ENCODE results near the gene MED15. TPM values are rescaled to one million over a fixed set of nuclear protein-coding genes. Genes with fewer than 3 reads are reported as not detected.
A peak's percentile ranks its signal among the peaks of the same experiment; 100 is the strongest.
"Not testable (repeated sequence)": the region's sequence is repeated elsewhere in the genome, so short reads cannot be mapped to it uniquely, and the experiment has no call there.

MED15 gene
- total RNA-seq, 1 donor from 2014 or later = 111 TPM

GRCh38 chr22:20533095-20533878 lies 25.9 kb downstream of the MED15 start:
- Mint-ChIP-seq H3K4me3 (ENCODE audit: unreplicated experiment) (no peak overlapping the region), H3K36me3 (ENCODE audit: low read depth) (peaks cover 5% of the 10 kb centered on the region)

GRCh38 chr22:20533879-20534265 lies 26.5 kb downstream of the MED15 start:
- peaks cover 5% of the 10 kb centered on the region for H3K36me3 Mint-ChIP-seq (ENCODE audit: low read depth)
- H3K27me3 Mint-ChIP-seq (ENCODE audit: low read depth) = no peaks in the 10 kb centered on the region
- H3K9me3 Mint-ChIP-seq (ENCODE audit: low read depth) = no peaks in the 10 kb centered on the region
- peak overlapping the region; percentile 98 for H3K27ac Mint-ChIP-seq (ENCODE audit: unreplicated experiment)
- H3K4me1 Mint-ChIP-seq (ENCODE audit: low read depth) = peaks cover 68% of the 10 kb centered on the region
- H3K4me3 Mint-ChIP-seq (ENCODE audit: unreplicated experiment) = no peak overlapping the region
- no peak for TF ChIP-seq CTCF (IDR thresholded peaks at IDR 0.05)
- peak; percentile 49 for DNase-seq (ENCODE audit: low spot score)

More at GRCh38 chr22:20533095-20533878, 25.9 kb downstream of the MED15 start:
- H3K27ac Mint-ChIP-seq (ENCODE audit: unreplicated experiment) = peak overlapping the region; percentile 98
- H3K4me1 Mint-ChIP-seq (ENCODE audit: low read depth) = peaks cover 68% of the 10 kb centered on the region
- H3K27me3 Mint-ChIP-seq (ENCODE audit: low read depth) = no peaks in the 10 kb centered on the region
- no peak for TF ChIP-seq CTCF (IDR thresholded peaks at IDR 0.05)
- peak; percentile 75 for DNase-seq (ENCODE audit: low spot score)
- no peaks in the 10 kb centered on the region for H3K9me3 Mint-ChIP-seq (ENCODE audit: low read depth)

DNA sequence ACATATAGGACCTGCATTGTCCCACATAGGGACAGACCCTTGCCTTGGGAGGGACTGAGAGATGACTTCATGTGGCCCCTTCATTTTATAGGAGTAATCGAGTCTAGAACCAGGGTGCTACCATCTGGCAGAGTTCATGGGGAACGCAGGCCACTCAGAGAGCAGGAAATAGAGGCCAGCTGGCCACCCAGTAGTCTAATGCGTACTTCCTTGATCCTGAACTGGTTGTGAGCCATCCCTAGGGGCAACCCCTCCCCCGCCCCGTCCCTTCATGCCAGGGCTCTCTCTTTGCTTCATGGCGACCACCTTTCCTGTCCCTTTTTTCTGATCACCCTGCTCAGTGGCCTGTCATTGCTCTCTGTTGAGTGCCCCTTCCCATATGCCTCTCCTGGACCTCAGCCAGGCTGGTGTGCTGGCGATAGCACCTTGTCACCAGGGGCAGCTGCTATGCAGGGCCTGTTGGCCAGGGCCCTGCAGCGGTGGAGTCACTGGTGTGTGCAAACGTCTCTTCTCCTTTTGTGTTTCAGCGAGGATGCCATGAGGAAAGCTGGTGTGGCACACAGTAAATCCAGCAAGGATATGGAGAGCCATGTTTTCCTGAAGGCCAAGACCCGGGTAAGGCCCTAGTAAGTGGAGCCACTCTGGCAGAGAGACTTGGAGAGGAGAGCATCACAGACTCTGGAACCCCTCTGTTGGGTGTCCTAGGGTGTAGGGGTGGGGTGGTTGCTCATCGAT lies 29.3 kb downstream of the MED15 start:
- DNase-seq (ENCODE audit: low spot score) = peak; percentile 62
- Mint-ChIP-seq H3K4me3 (ENCODE audit: unreplicated experiment) (no peak overlapping the region), H3K4me1 (ENCODE audit: low read depth) (peaks cover 51% of the 10 kb centered on the region), H3K9me3 (ENCODE audit: low read depth) (no peaks in the 10 kb centered on the region), H3K27ac (ENCODE audit: unreplicated experiment) (peak overlapping the region; percentile 85), H3K36me3 (ENCODE audit: low read depth) (peaks cover 17% of the 10 kb centered on the region), H3K27me3 (ENCODE audit: low read depth) (no peaks in the 10 kb centered on the region)
- no peak for TF ChIP-seq CTCF (IDR thresholded peaks at IDR 0.05)

- TF ChIP-seq CTCF (IDR thresholded peaks at IDR 0.05) = no peak
- peak; percentile 61 for DNase-seq (ENCODE audit: low spot score)
- peaks cover 22% of the 10 kb centered on the region for H3K36me3 Mint-ChIP-seq (ENCODE audit: low read depth)
- H3K4me1 Mint-ChIP-seq (ENCODE audit: low read depth) = peaks cover 45% of the 10 kb centered on the region
- H3K4me3 Mint-ChIP-seq (ENCODE audit: unreplicated experiment) = no peak overlapping the region
- H3K9me3 Mint-ChIP-seq (ENCODE audit: low read depth) = no peaks in the 10 kb centered on the region
- no peaks in the 10 kb centered on the region for H3K27me3 Mint-ChIP-seq (ENCODE audit: low read depth)
- no peak overlapping the region for H3K27ac Mint-ChIP-seq (ENCODE audit: unreplicated experiment)
These were observed 29.9 kb downstream of the MED15 start for GRCh38 chr22:20537325-20537756.

GRCh38 chr22:20537983-20538382 lies 30.6 kb downstream of the MED15 start:
- H3K4me3 Mint-ChIP-seq (ENCODE audit: unreplicated experiment) = no peak overlapping the region
- H3K9me3 Mint-ChIP-seq (ENCODE audit: low read depth) = peaks cover 5% of the 10 kb centered on the region
- peaks cover 44% of the 10 kb centered on the region for H3K4me1 Mint-ChIP-seq (ENCODE audit: low read depth)
- H3K27me3 Mint-ChIP-seq (ENCODE audit: low read depth) = no peaks in the 10 kb centered on the region
- DNase-seq (ENCODE audit: low spot score) = peak; percentile 33
- H3K27ac Mint-ChIP-seq (ENCODE audit: unreplicated experiment) = no peak overlapping the region
- TF ChIP-seq CTCF (IDR thresholded peaks at IDR 0.05) = no peak
- H3K36me3 Mint-ChIP-seq (ENCODE audit: low read depth) = peaks cover 26% of the 10 kb centered on the region

- H3K4me3 Mint-ChIP-seq (ENCODE audit: unreplicated experiment); H3K27me3 Mint-ChIP-seq (ENCODE audit: low read depth); H3K27ac Mint-ChIP-seq (ENCODE audit: unreplicated experiment); H3K9me3 Mint-ChIP-seq (ENCODE audit: low read depth): not testable (repeated sequence)
- DNase-seq (ENCODE audit: low spot score) = peak; percentile 19
- peaks cover 36% of the 10 kb centered on the region for H3K4me1 Mint-ChIP-seq (ENCODE audit: low read depth)
- H3K36me3 Mint-ChIP-seq (ENCODE audit: low read depth) = peaks cover 27% of the 10 kb centered on the region
These were observed 31.5 kb downstream of the MED15 start for GRCh38 chr22:20538875-20539274.
